Measurements from ENCODE around the gene CALD1. TPM values are rescaled to one million over a fixed set of nuclear protein-coding genes. Genes with fewer than 3 reads are reported as not detected.

The CALD1 gene
- total RNA-seq, 1 donor from 2014 or later: 228 TPM

- DNase-seq: peak; percentile 60
These were observed 152.1 kb downstream of the CALD1 start for GRCh38 chr7:134931487-134931886.

DNA sequence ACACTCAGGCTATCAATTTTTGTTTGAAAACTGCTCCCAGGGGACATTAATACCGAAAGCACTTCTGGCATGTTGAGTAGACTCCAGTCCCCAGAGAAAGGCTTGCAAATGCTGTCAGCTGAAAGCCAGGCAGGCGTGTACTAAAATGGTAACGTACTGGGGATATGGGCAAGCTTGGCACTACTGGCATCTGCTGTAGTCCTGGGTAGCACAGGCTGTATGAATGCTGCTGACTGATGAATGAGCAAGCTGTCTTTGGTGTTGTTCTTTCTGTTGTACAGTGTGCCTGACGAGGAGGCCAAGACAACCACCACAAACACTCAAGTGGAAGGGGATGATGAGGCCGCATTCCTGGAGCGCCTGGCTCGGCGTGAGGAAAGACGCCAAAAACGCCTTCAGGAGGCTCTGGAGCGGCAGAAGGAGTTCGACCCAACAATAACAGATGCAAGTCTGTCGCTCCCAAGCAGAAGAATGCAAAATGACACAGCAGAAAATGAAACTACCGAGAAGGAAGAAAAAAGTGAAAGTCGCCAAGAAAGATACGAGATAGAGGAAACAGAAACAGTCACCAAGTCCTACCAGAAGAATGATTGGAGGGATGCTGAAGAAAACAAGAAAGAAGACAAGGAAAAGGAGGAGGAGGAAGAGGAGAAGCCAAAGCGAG lies 153.4 kb downstream of the CALD1 start:
- no peak for DNase-seq

DNA sequence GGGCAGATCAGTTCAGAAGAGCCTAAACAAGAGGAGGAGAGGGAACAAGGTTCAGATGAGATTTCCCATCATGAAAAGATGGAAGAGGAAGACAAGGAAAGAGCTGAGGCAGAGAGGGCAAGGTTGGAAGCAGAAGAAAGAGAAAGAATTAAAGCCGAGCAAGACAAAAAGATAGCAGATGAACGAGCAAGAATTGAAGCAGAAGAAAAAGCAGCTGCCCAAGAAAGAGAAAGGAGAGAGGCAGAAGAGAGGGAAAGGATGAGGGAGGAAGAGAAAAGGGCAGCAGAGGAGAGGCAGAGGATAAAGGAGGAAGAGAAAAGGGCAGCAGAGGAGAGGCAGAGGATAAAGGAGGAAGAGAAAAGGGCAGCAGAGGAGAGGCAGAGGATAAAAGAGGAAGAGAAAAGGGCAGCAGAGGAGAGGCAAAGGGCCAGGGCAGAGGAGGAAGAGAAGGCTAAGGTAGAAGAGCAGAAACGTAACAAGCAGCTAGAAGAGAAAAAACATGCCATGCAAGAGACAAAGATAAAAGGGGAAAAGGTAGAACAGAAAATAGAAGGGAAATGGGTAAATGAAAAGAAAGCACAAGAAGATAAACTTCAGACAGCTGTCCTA lies 154.1 kb downstream of the CALD1 start:
- DNase-seq: no peak

DNA sequence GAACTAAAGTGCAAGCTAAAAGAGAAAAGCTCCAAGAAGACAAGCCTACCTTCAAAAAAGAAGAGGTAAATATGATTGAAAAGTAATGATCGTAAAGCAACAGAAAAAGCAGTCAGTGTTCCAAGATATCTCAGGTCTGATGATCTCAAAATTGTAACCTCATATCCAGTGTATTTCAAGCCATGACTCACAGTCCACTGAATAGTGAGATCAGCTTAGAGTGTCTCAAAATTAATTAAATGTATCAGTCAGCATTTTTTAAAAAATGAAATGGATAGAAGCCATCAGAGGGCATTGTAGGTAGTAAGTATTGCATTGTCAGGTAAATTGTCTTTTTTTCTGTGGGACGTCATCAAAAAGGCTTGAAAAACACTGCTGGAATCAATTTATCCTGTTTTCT lies 156.3 kb downstream of the CALD1 start:
- no peak for DNase-seq

DNA sequence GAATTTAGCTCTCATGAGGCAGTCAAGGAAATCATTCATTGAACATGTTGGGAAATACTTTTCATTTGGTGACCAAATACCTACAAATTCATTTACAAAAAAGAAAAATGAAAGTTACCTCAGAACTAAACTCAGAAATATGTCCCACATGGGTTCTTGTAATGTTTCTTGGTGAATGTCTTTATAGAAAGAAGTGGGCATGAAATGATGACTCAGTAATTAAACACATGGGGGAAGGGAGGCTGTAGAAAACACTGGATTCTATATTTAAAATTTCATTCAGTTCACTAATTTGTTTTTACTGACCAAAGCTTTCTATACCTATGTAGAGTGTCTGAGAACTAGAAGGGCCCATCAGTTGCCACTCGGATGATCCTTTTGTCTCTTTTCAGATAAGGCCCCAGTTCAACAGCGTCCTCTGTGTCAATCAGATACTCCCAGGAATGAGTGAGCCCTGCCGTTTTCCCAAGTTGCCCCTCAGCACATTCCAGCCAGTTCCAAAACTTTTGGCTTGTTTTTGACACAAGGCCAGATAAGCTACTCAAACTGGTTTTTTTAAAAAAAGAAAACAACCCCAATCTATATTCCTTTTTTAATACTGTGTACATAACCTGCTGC lies 157.6 kb downstream of the CALD1 start:
- no peak for DNase-seq

GRCh38 chr7:134938141-134938540 lies 158.7 kb downstream of the CALD1 start:
- no peak for DNase-seq

DNA sequence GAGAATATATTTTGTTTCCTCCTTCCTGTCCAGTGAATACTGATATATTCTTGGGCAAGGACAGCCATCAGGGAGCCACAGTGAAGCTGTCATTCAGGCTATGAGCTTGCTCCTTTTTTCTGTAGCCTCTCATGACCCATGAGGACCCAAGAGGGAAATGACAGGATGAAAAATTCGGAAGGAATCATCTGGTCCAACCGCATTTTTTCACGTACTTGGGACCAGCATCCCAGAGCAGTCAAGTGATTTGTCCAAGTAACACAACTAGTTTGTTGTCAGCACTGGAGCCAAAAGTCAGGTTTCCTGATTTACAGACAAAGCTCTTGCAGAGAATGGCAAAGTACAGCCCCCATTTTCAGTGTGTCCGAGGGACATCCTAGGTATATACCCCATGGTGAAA lies 159.7 kb downstream of the CALD1 start:
- DNase-seq: no peak

GRCh38 chr7:134940729-134941128 lies 161.3 kb downstream of the CALD1 start:
- no peak for DNase-seq

GRCh38 chr7:134941185-134941900 lies 161.9 kb downstream of the CALD1 start:
- DNase-seq: peak; percentile 95

DNA sequence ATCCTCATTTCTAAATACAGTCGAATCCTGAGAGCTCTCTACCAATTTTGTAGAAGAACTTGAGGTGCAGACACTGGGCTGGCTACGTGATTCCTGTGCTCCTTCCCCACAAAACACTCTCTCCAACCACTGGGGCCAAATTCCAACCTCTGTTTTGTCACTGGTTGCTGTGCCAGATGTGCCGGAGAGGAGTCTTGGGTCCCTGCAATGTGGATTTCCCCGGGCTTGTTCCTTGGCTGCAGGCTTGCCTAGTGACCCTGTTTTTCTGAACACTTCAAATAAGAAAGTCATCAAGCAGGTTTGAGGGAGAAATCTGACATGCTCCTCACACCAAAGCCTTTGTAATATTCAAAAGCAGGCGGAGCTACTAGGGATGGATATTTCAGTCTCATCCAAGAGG lies 162.5 kb downstream of the CALD1 start:
- DNase-seq: no peak

DNA sequence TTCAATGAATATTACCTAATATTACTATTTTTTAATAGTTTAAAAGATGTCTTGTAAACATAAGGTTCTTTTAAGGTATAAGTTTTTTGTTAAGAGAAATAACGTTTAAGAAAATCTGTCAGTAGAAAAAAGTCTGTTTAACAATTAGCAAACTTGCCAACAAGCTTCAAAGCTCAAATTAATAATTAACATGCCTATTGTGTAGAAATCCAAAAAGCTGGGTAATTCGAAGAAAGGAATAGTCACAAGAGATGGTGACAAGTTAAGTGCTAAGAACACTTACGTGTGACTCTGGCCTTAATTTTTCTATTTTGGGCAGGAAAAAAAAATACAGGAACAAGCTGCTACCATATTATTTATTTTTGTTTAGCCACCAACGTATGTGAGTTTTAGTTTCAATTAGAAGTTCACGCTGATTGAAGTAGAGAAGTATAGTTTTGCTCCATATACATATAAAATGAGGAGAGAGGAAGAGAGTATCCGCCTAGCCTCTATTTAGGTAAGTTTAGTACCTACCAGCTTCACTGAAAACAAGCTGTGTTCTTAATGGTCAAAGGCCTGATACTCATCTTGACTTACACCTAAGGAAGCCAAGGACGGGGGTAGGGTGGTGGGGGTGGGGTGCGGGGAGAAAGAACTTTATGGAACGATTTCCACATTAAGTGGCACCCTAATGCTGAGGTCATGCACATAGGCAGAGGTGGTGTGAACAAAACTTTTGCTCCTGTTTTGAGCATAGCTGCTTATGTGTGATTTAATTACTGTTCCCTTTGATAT lies 163.4 kb downstream of the CALD1 start:
- no peak for DNase-seq

GRCh38 chr7:134943785-134944400 lies 164.5 kb downstream of the CALD1 start:
- DNase-seq: peak; percentile 69

DNA sequence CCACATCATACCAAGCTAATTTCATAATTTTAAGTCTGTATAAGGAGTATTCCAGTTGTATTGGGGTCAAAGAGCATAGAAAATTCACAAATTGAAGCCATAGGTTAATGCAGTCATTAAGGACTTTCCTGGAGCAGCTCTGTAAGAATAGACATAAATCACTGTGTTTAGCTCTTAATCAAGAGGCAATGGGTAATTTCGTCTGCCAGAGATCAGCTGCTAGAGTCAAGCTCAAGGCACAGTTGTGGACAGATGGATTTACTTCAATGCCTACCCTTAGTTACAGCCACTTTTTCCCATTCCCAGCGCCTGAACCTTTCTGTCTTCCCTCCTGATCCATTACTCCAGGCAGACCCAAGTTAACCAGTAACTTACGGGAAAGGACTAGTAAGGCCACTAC lies 166.3 kb downstream of the CALD1 start:
- no peak for DNase-seq

- DNase-seq: no peak
These were observed 166.8 kb downstream of the CALD1 start for GRCh38 chr7:134946260-134946659.

DNA sequence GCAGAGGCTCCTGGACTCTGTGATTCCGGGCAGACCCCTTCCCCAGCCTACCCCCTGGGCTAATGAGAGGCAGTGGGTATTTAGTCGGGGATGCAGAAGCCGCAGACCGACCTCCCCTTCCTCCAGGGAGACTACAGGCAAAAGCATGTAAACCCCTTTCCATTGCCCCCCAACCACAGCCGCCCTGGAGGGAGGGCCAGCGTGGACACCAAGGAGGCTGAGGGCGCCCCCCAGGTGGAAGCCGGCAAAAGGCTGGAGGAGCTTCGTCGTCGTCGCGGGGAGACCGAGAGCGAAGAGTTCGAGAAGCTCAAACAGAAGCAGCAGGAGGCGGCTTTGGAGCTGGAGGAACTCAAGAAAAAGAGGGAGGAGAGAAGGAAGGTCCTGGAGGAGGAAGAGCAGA lies 167.9 kb downstream of the CALD1 start:
- DNase-seq: no peak

- DNase-seq: no peak
These were observed 168.4 kb downstream of the CALD1 start for GRCh38 chr7:134947831-134948230.

DNA sequence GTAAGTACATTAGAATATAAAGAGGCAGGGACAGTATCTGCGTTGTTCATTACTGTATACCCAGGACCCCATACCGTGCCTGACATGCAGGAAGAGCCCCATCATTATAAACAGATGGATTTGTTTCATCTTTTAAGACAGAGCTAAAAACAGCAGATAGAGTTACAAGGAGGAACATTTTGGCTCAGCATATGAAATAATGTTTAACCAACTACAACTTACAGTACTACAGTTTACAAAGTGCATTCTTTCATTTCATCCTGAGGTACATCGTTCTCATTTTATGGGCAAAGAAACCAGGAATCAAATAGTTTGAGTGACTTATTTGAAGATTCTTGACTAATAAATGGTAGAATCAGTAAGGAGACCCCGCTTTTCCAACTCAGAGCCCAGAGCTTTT lies 168.8 kb downstream of the CALD1 start:
- DNase-seq: no peak

GRCh38 chr7:134948736-134949135 lies 169.3 kb downstream of the CALD1 start:
- DNase-seq: no peak

DNA sequence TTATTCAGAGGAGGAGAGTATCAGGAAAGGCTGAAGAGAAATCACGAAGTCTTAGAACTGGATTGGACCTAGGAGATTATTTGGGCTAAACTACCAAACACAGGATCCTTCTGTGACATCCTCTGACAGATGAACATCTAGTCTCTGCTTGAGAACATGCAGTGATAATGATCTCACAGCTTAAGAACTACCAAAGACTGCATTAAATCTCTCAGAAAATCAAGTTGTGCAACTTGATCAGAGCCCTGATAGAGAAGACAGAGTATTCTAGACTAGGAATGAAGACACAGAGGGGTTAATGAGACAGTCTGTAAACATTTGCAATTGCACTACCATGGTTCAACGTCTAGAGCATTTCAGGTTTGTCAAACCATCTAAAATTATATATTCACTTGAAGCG lies 169.7 kb downstream of the CALD1 start:
- no peak for DNase-seq

GRCh38 chr7:134954197-134955082 lies 175.0 kb downstream of the CALD1 start:
- DNase-seq: peak; percentile 61

GRCh38 chr7:134957005-134957404 lies 177.6 kb downstream of the CALD1 start:
- no peak for DNase-seq
